KOPT-K1 (cell line): Measurements from ENCODE around the gene SLC24A4.
A peak's percentile ranks its signal among the peaks of the same experiment; 100 is the strongest.

ENCODE experiments used
- H3K27ac ChIP-seq: fragments of 200-600 bp; sonication (generic); 2 replicates; pipeline ENCODE4 v1.5.1; 2016; ENCODE audit warnings: antibody characterized with exemption, mild to moderate bottlenecking, low read depth, low read length; ENCODE audit not compliant: poor library complexity, severe bottlenecking
- H3K36me3 ChIP-seq: fragments of 200-600 bp; sonication (generic); 2 replicates; pipeline ENCODE4 v1.5.1; 2017; ENCODE audit warnings: antibody characterized with exemption, mild to moderate bottlenecking, low read length, moderate library complexity; ENCODE audit not compliant: insufficient read depth
- H3K9me3 ChIP-seq: fragments of 200-600 bp; sonication (generic); 2 replicates; pipeline ENCODE4 v1.5.1; 2017; ENCODE audit warnings: antibody characterized with exemption, low read length, mild to moderate bottlenecking; ENCODE audit not compliant: insufficient read depth, poor library complexity, severe bottlenecking

SLC24A4 gene

GRCh38 chr14:92443167-92443566, 120.2 kb downstream of the SLC24A4 start:
- H3K27ac ChIP-seq: no peak overlapping the region
- H3K36me3 ChIP-seq: no peaks in the 10 kb centered on the region
- peaks cover 6% of the 10 kb centered on the region for H3K9me3 ChIP-seq

- H3K27ac ChIP-seq: no peak overlapping the region
- no peaks in the 10 kb centered on the region for H3K36me3 ChIP-seq
- H3K9me3 ChIP-seq: peaks cover 6% of the 10 kb centered on the region
These were observed 120.8 kb downstream of the SLC24A4 start for GRCh38 chr14:92443741-92444140.

- peaks cover 6% of the 10 kb centered on the region for H3K9me3 ChIP-seq
- no peaks in the 10 kb centered on the region for H3K36me3 ChIP-seq
- H3K27ac ChIP-seq: peak overlapping the region; percentile 18
These were observed 123.8 kb downstream of the SLC24A4 start for GRCh38 chr14:92446771-92447170.

- Histone ChIP-seq H3K27ac (no peak overlapping the region), H3K9me3 (peaks cover 6% of the 10 kb centered on the region), H3K36me3 (no peaks in the 10 kb centered on the region)
These were observed 124.6 kb downstream of the SLC24A4 start for GRCh38 chr14:92447416-92448197.

- H3K9me3 ChIP-seq: peaks cover 6% of the 10 kb centered on the region
- H3K36me3 ChIP-seq: no peaks in the 10 kb centered on the region
- H3K27ac ChIP-seq: peak overlapping the region; percentile 9
These were observed 125.8 kb downstream of the SLC24A4 start for GRCh38 chr14:92448786-92449185.

- peak overlapping the region; percentile 9 for H3K27ac ChIP-seq
- peaks cover 6% of the 10 kb centered on the region for H3K9me3 ChIP-seq
- no peaks in the 10 kb centered on the region for H3K36me3 ChIP-seq
These were observed 126.6 kb downstream of the SLC24A4 start for GRCh38 chr14:92449404-92450181.

- H3K9me3 ChIP-seq: peaks cover 4% of the 10 kb centered on the region
- no peaks in the 10 kb centered on the region for H3K36me3 ChIP-seq
- no peak overlapping the region for H3K27ac ChIP-seq
These were observed 127.5 kb downstream of the SLC24A4 start for GRCh38 chr14:92450351-92451070.

GRCh38 chr14:92451245-92451644, 128.3 kb downstream of the SLC24A4 start:
- no peaks in the 10 kb centered on the region for H3K36me3 ChIP-seq
- H3K27ac ChIP-seq: peak overlapping the region; percentile 58
- no peaks in the 10 kb centered on the region for H3K9me3 ChIP-seq

- H3K36me3 ChIP-seq: no peaks in the 10 kb centered on the region
- peak overlapping the region; percentile 58 for H3K27ac ChIP-seq
- no peaks in the 10 kb centered on the region for H3K9me3 ChIP-seq
These were observed 128.8 kb downstream of the SLC24A4 start for GRCh38 chr14:92451755-92452154.

- H3K27ac ChIP-seq: peak overlapping the region; percentile 58
- no peaks in the 10 kb centered on the region for H3K36me3 ChIP-seq
These were observed 129.5 kb downstream of the SLC24A4 start for GRCh38 chr14:92452471-92452870.

GRCh38 chr14:92453691-92454090, 130.7 kb downstream of the SLC24A4 start:
- no peaks in the 10 kb centered on the region for H3K36me3 ChIP-seq
- no peaks in the 10 kb centered on the region for H3K9me3 ChIP-seq
- H3K27ac ChIP-seq: peak overlapping the region; percentile 58

More at GRCh38 chr14:92452471-92452870, 129.5 kb downstream of the SLC24A4 start:
- H3K9me3 ChIP-seq: no peaks in the 10 kb centered on the region

- H3K27ac ChIP-seq: no peak overlapping the region
- no peaks in the 10 kb centered on the region for H3K9me3 ChIP-seq
- H3K36me3 ChIP-seq: no peaks in the 10 kb centered on the region
These were observed 132.3 kb downstream of the SLC24A4 start for GRCh38 chr14:92455231-92455630.

GRCh38 chr14:92456215-92457015, 133.4 kb downstream of the SLC24A4 start:
- Histone ChIP-seq H3K27ac (no peak overlapping the region), H3K36me3 (no peaks in the 10 kb centered on the region), H3K9me3 (no peaks in the 10 kb centered on the region)

GRCh38 chr14:92457016-92457565, 134.1 kb downstream of the SLC24A4 start:
- Histone ChIP-seq H3K36me3 (no peaks in the 10 kb centered on the region), H3K27ac (no peak overlapping the region), H3K9me3 (no peaks in the 10 kb centered on the region)
